Sigmoid colon (tissue), 4 donors: Measurements from ENCODE around the gene HMGN3.

Experiments used
- POLR2AphosphoS5 ChIP-seq, 4 donors: sonication (generic); formaldehyde crosslinking; IDR thresholded peaks; one replicate each; pipeline ENCODE4 v1.6.1; 2017; ENCODE audit warnings: antibody characterized with exemption in 4 of 4
- TF ChIP-seq, protein P1 (sequence below), 4 experiments: fragments of 450-650 bp in 3 of 4; fragments of 200-600 bp in 1 of 4; IDR thresholded peaks; one replicate each; pipeline ENCODE4 v1.5.1; 2016 to 2019; ENCODE audit warnings: antibody characterized with exemption in 4 of 4, mild to moderate bottlenecking in 3 of 4, moderate library complexity in 2 of 4

DNA sequence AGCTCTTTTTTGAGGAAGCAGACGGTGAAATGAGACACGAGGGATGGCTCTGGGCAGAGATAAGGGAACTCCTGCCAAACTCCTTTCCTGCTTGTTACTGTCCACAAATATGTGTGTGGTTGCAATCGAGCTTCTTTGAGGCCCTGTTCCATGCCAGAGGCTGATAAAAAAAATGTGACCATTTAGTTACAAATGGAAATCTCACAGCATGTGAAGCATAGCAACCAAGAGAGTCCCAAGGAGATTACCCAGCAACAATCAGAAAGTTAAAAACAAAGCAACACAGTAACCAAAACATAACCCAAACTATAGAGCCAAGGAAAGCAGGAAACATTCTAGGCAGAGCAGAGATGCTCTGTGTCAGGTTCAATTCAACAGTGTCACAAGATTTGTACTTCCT is 35.4 kb upstream of the HMGN3 start:
- TF ChIP-seq, protein P1, sequence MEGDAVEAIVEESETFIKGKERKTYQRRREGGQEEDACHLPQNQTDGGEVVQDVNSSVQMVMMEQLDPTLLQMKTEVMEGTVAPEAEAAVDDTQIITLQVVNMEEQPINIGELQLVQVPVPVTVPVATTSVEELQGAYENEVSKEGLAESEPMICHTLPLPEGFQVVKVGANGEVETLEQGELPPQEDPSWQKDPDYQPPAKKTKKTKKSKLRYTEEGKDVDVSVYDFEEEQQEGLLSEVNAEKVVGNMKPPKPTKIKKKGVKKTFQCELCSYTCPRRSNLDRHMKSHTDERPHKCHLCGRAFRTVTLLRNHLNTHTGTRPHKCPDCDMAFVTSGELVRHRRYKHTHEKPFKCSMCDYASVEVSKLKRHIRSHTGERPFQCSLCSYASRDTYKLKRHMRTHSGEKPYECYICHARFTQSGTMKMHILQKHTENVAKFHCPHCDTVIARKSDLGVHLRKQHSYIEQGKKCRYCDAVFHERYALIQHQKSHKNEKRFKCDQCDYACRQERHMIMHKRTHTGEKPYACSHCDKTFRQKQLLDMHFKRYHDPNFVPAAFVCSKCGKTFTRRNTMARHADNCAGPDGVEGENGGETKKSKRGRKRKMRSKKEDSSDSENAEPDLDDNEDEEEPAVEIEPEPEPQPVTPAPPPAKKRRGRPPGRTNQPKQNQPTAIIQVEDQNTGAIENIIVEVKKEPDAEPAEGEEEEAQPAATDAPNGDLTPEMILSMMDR (IDR thresholded peaks at IDR 0.05): no peak
- TF ChIP-seq POLR2AphosphoS5 (IDR thresholded peaks at IDR 0.05): no peak
